Pulmonary artery endothelial cell (primary cell): Measurements from ENCODE around the gene RFC4. TPM values are rescaled to one million over a fixed set of nuclear protein-coding genes. Genes with fewer than 3 reads are reported as not detected.
A peak's percentile ranks its signal among the peaks of the same experiment; 100 is the strongest.
"Not testable (repeated sequence)": the region's sequence is repeated elsewhere in the genome, so short reads cannot be mapped to it uniquely, and the experiment has no call there.

Experiments used
- DNase-seq: peaks from one replicate; pipeline ENCODE4 v3.0.0-alpha.2; 2011; ENCODE audit warnings: low read depth, low spot score
- total RNA-seq: library from RNA; depleted of rRNA; stranded (reverse); fragments of >200 nt; gene quantifications from 2 replicates; pipeline ENCODE4 v1.2.3, GENCODE V29; 2014

The RFC4 gene
- total RNA-seq, 1 donor from 2014 or later: 26.0 TPM

GRCh38 chr3:186825294-186825821, 19.1 kb upstream of the RFC4 start:
- no peak for DNase-seq

GRCh38 chr3:186824430-186825139, 18.3 kb upstream of the RFC4 start:
- DNase-seq: no peak

- no peak for DNase-seq
These were observed 17.1 kb upstream of the RFC4 start for GRCh38 chr3:186823386-186823785.

GRCh38 chr3:186822388-186822759, 16.1 kb upstream of the RFC4 start:
- not testable (repeated sequence) for DNase-seq

- peak; percentile 19 for DNase-seq
These were observed 15.4 kb upstream of the RFC4 start for GRCh38 chr3:186821429-186822387.

- no peak for DNase-seq
These were observed 12.7 kb upstream of the RFC4 start for GRCh38 chr3:186818956-186819355.

GRCh38 chr3:186818516-186818915, 12.2 kb upstream of the RFC4 start:
- no peak for DNase-seq

- DNase-seq: no peak
These were observed 9.2 kb upstream of the RFC4 start for GRCh38 chr3:186815435-186815834.

- DNase-seq: no peak
These were observed 7.8 kb upstream of the RFC4 start for GRCh38 chr3:186814100-186814499.

GRCh38 chr3:186811313-186811712, 5.0 kb upstream of the RFC4 start:
- DNase-seq: not testable (repeated sequence)

- no peak for DNase-seq
These were observed 4.2 kb upstream of the RFC4 start for GRCh38 chr3:186810336-186810996.

- no peak for DNase-seq
These were observed 949 bp upstream of the RFC4 start for GRCh38 chr3:186807231-186807630.

- DNase-seq: not testable (repeated sequence)
These were observed 2.8 kb downstream of the RFC4 start for GRCh38 chr3:186803447-186803846.

- DNase-seq: no peak
These were observed 3.6 kb downstream of the RFC4 start for GRCh38 chr3:186802701-186803100.

GRCh38 chr3:186800285-186800684, 6.0 kb downstream of the RFC4 start:
- no peak for DNase-seq

- no peak for DNase-seq
These were observed 7.9 kb downstream of the RFC4 start for GRCh38 chr3:186798239-186798874.

GRCh38 chr3:186790261-186790981, 15.9 kb downstream of the RFC4 start:
- DNase-seq: no peak

GRCh38 chr3:186789554-186790260, 16.6 kb downstream of the RFC4 start:
- DNase-seq: no peak

GRCh38 chr3:186788482-186789370, 17.6 kb downstream of the RFC4 start:
- no peak for DNase-seq
